Fibroblast of skin of abdomen (primary cell): Measurements from ENCODE around the gene GALNT2.

Source experiments
- DNase-seq: peaks from one replicate; pipeline ENCODE4 v3.0.0-alpha.2; 2013

The GALNT2 gene

GRCh38 chr1:230308039-230308438 lies 241.0 kb downstream of the GALNT2 start:
- peak; percentile 63 for DNase-seq

- no peak for DNase-seq
Measured at GRCh38 chr1:230308821-230309220, 241.8 kb downstream of the GALNT2 start.

GRCh38 chr1:230309646-230310177 lies 242.7 kb downstream of the GALNT2 start:
- DNase-seq, result no peak

- peak; percentile 64 for DNase-seq
Measured at GRCh38 chr1:230310381-230311163, 243.5 kb downstream of the GALNT2 start.

GRCh38 chr1:230312676-230313075 lies 245.6 kb downstream of the GALNT2 start:
- DNase-seq, result no peak

- no peak for DNase-seq
Measured at GRCh38 chr1:230313453-230314141, 246.6 kb downstream of the GALNT2 start.

GRCh38 chr1:230314142-230314470 lies 247.1 kb downstream of the GALNT2 start:
- DNase-seq, result no peak

- DNase-seq, result no peak
Measured at GRCh38 chr1:230315099-230315498, 248.1 kb downstream of the GALNT2 start.

- no peak for DNase-seq
Measured at GRCh38 chr1:230316864-230317745, 250.1 kb downstream of the GALNT2 start.

- no peak for DNase-seq
Measured at GRCh38 chr1:230317823-230318819, 251.1 kb downstream of the GALNT2 start.

- DNase-seq, result no peak
Measured at GRCh38 chr1:230319014-230319747, 252.1 kb downstream of the GALNT2 start.

- no peak for DNase-seq
Measured at GRCh38 chr1:230320804-230321203, 253.8 kb downstream of the GALNT2 start.

- DNase-seq, result no peak
Measured at GRCh38 chr1:230321341-230321740, 254.3 kb downstream of the GALNT2 start.

GRCh38 chr1:230321741-230322420 lies 254.8 kb downstream of the GALNT2 start:
- no peak for DNase-seq

GRCh38 chr1:230322421-230322756 lies 255.4 kb downstream of the GALNT2 start:
- no peak for DNase-seq

GRCh38 chr1:230322967-230323547 lies 256.0 kb downstream of the GALNT2 start:
- no peak for DNase-seq

GRCh38 chr1:230323686-230324085 lies 256.6 kb downstream of the GALNT2 start:
- no peak for DNase-seq

GRCh38 chr1:230326971-230327891 lies 260.2 kb downstream of the GALNT2 start:
- DNase-seq, result no peak

GRCh38 chr1:230327892-230328284 lies 260.9 kb downstream of the GALNT2 start:
- DNase-seq, result no peak
